ENCODE results near the gene KCNJ11. TPM values are rescaled to one million over a fixed set of nuclear protein-coding genes. Genes with fewer than 3 reads are reported as not detected.

Gene KCNJ11
- total and polyA plus RNA-seq, 2 of the 13 experiments (the other 11 are each of a cell fraction or from before 2014, with no cell fraction given) = 0.38 to 1.6 TPM

DNA sequence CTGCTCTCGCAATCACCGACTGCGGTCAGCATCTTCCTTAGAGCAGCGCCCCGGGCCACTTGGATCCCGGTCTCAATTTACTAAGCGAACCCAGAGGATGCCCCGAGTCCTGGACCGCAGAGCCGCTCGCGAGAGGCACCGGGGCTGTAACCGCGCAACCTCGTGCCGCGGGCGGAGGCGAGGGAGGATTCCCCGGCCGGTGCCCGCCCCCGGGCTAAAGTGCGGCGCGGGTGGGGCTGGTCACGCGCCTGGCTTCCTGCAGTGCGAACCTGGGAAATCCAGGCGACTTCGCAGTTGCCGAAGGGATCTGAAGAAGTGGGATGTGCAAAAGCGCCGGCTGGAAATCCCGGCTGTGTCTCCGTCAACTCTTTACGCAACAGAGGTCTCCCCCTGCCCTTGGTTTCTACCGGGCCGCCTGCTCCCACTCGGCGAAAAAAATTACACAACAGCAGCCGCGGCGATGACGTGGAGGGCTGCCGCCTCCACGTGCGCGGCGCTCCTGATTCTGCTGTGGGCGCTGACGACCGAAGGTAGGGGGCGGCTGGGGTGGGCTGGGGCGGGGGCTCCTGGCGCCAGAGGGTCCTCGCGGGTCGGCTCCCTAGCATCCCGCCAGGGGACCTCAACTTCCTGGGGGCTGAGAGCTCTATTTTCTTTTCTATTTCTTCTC lies 36.8 kb downstream of the KCNJ11 start, which contains the start of gene NCR3LG1 (continued):
- TF ChIP-seq, protein P1, sequence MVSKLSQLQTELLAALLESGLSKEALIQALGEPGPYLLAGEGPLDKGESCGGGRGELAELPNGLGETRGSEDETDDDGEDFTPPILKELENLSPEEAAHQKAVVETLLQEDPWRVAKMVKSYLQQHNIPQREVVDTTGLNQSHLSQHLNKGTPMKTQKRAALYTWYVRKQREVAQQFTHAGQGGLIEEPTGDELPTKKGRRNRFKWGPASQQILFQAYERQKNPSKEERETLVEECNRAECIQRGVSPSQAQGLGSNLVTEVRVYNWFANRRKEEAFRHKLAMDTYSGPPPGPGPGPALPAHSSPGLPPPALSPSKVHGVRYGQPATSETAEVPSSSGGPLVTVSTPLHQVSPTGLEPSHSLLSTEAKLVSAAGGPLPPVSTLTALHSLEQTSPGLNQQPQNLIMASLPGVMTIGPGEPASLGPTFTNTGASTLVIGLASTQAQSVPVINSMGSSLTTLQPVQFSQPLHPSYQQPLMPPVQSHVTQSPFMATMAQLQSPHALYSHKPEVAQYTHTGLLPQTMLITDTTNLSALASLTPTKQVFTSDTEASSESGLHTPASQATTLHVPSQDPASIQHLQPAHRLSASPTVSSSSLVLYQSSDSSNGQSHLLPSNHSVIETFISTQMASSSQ (IDR thresholded peaks at IDR 0.05; ENCODE audit: low read depth) = no peak
- TF ChIP-seq, protein P1 (CRISPR knock-in tag; IDR thresholded peaks at IDR 0.05; ENCODE audit: borderline replicate concordance) = no peak
- TF ChIP-seq, protein P2, sequence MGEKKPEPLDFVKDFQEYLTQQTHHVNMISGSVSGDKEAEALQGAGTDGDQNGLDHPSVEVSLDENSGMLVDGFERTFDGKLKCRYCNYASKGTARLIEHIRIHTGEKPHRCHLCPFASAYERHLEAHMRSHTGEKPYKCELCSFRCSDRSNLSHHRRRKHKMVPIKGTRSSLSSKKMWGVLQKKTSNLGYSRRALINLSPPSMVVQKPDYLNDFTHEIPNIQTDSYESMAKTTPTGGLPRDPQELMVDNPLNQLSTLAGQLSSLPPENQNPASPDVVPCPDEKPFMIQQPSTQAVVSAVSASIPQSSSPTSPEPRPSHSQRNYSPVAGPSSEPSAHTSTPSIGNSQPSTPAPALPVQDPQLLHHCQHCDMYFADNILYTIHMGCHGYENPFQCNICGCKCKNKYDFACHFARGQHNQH (CRISPR knock-in tag; IDR thresholded peaks at IDR 0.05) = peak; percentile 39; the same call in 1 of the 2 replicates
- no peak for TF ChIP-seq KAT2B (IDR thresholded peaks at IDR 0.05; ENCODE audit: borderline replicate concordance, low read depth, low read length)
- TF ChIP-seq, protein P3, sequence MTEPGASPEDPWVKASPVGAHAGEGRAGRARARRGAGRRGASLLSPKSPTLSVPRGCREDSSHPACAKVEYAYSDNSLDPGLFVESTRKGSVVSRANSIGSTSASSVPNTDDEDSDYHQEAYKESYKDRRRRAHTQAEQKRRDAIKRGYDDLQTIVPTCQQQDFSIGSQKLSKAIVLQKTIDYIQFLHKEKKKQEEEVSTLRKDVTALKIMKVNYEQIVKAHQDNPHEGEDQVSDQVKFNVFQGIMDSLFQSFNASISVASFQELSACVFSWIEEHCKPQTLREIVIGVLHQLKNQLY (CRISPR knock-in tag; IDR thresholded peaks at IDR 0.05) = peak; percentile 54; the same call in 1 of the 2 replicates
- TF ChIP-seq PITX1 (CRISPR knock-in tag; IDR thresholded peaks at IDR 0.05) = peak; percentile 74
- TF ChIP-seq FOXA3 (CRISPR knock-in tag; IDR thresholded peaks at IDR 0.05) = 0 out of 2 replicates have a peak, but pooled peaks have one; percentile 11
- TF ChIP-seq, protein P4, sequence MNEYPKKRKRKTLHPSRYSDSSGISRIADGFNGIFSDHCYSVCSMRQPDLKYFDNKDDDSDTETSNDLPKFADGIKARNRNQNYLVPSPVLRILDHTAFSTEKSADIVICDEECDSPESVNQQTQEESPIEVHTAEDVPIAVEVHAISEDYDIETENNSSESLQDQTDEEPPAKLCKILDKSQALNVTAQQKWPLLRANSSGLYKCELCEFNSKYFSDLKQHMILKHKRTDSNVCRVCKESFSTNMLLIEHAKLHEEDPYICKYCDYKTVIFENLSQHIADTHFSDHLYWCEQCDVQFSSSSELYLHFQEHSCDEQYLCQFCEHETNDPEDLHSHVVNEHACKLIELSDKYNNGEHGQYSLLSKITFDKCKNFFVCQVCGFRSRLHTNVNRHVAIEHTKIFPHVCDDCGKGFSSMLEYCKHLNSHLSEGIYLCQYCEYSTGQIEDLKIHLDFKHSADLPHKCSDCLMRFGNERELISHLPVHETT (CRISPR knock-in tag; conservative IDR thresholded peaks at IDR 0.05) = peak; percentile 79; the same call in 1 of the 2 replicates
- TF ChIP-seq ZNF768 (CRISPR knock-in tag; IDR thresholded peaks at IDR 0.05) = peak; percentile 30; the same call in 1 of the 2 replicates
- TF ChIP-seq, protein P5, sequence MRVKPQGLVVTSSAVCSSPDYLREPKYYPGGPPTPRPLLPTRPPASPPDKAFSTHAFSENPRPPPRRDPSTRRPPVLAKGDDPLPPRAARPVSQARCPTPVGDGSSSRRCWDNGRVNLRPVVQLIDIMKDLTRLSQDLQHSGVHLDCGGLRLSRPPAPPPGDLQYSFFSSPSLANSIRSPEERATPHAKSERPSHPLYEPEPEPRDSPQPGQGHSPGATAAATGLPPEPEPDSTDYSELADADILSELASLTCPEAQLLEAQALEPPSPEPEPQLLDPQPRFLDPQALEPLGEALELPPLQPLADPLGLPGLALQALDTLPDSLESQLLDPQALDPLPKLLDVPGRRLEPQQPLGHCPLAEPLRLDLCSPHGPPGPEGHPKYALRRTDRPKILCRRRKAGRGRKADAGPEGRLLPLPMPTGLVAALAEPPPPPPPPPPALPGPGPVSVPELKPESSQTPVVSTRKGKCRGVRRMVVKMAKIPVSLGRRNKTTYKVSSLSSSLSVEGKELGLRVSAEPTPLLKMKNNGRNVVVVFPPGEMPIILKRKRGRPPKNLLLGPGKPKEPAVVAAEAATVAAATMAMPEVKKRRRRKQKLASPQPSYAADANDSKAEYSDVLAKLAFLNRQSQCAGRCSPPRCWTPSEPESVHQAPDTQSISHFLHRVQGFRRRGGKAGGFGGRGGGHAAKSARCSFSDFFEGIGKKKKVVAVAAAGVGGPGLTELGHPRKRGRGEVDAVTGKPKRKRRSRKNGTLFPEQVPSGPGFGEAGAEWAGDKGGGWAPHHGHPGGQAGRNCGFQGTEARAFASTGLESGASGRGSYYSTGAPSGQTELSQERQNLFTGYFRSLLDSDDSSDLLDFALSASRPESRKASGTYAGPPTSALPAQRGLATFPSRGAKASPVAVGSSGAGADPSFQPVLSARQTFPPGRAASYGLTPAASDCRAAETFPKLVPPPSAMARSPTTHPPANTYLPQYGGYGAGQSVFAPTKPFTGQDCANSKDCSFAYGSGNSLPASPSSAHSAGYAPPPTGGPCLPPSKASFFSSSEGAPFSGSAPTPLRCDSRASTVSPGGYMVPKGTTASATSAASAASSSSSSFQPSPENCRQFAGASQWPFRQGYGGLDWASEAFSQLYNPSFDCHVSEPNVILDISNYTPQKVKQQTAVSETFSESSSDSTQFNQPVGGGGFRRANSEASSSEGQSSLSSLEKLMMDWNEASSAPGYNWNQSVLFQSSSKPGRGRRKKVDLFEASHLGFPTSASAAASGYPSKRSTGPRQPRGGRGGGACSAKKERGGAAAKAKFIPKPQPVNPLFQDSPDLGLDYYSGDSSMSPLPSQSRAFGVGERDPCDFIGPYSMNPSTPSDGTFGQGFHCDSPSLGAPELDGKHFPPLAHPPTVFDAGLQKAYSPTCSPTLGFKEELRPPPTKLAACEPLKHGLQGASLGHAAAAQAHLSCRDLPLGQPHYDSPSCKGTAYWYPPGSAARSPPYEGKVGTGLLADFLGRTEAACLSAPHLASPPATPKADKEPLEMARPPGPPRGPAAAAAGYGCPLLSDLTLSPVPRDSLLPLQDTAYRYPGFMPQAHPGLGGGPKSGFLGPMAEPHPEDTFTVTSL (CRISPR knock-in tag; IDR thresholded peaks at IDR 0.05; ENCODE audit: borderline replicate concordance) = peak; percentile 54; the same call in 1 of the 2 replicates
- 0 out of 2 replicates have a peak, but pooled peaks have one; percentile 72 for TF ChIP-seq TP53 (CRISPR knock-in tag; conservative IDR thresholded peaks at IDR 0.05)
- TF ChIP-seq SAFB2 (CRISPR knock-in tag; IDR thresholded peaks at IDR 0.05; ENCODE audit: borderline replicate concordance, low read depth) = peak; percentile 56; the same call in 1 of the 2 replicates
- TF ChIP-seq ZNF20 (CRISPR knock-in tag; IDR thresholded peaks at IDR 0.05) = 0 out of 2 replicates have a peak, but pooled peaks have one; percentile 49
- TF ChIP-seq ZMAT3 (CRISPR knock-in tag; conservative IDR thresholded peaks at IDR 0.05) = no peak
